GM19025 (cell line): ENCODE data around the gene EPS8L3.
A peak's percentile ranks its signal among the peaks of the same experiment; 100 is the strongest.
"Not testable (repeated sequence)": the region's sequence is repeated elsewhere in the genome, so short reads cannot be mapped to it uniquely, and the experiment has no call there.

Source experiments
- ATAC-seq: cut with Tn5 transposase; IDR thresholded peaks from one replicate; pipeline ENCODE4 v1.9.1; 2021; ENCODE audit warnings: mild to moderate bottlenecking, low read depth, moderate library complexity; ENCODE audit not compliant: unreplicated experiment

The EPS8L3 gene

GRCh38 chr1:109748311-109748710 lies 15.4 kb downstream of the EPS8L3 start:
- ATAC-seq: not testable (repeated sequence)

GRCh38 chr1:109740615-109741373 lies 22.9 kb downstream of the EPS8L3 start, which contains the start of gene GSTM3:
Gene GSTM3, minus strand, starts transcription at chr1:109741038. Its CDS starts 751 bp downstream, at chr1:109740287.
- peak; percentile 13 for ATAC-seq

- peak; percentile 98 for ATAC-seq
Measured at GRCh38 chr1:109739738-109740614, 23.7 kb downstream of the EPS8L3 start.

DNA sequence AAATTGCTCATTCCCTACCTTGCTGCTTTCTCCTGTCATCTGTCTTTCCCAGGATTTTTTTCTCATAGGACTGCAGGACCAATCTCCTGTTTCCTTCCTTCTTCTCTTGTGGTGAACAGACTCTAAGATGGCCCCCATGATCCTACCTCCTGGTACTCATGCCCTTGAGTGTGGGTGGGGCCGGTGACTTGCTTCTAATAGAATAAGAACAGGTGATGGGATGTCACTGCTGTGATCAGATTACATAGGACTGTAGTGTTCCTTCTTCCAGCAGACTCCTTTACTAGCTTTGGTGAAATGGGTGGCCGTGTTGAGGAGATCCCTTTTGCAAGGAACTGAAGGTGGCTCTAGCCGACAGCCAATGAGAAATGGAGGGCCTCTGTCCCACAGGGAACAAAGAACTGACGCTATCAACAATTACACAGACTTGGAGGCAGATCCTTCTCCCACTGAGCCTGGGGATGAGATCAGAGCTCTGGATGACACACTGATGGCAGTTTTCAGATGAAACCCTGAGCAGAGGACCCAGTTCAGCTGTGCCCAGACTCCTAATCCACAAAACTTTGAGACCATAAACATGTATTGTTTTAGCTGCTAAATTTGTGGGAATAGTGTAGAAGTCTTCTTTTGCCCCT lies 30.4 kb downstream of the EPS8L3 start:
- no peak for ATAC-seq

- no peak for ATAC-seq
Measured at GRCh38 chr1:109732390-109732881, 31.3 kb downstream of the EPS8L3 start.

DNA sequence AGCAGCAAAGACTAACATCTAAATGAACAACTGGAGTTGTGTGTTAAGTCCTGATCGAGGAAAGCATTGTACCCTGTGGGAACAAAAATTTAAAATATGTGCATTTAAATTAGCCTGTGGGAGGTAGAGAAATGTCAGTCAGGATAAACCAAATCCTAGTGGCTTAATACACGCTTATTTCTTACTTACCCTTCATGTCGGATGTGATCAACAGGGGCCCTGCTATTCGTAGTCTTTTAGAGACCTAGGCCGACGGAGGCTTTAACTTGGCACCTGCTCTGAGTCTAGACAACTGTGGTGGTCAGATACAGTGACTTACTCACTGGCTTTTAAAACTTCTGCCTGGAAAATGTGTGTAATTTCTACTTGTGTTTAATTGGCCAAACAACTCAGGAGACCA lies 33.1 kb downstream of the EPS8L3 start:
- ATAC-seq: no peak

GRCh38 chr1:109728870-109729269 lies 34.9 kb downstream of the EPS8L3 start:
- no peak for ATAC-seq

GRCh38 chr1:109726728-109727373 lies 36.9 kb downstream of the EPS8L3 start:
- no peak for ATAC-seq

GRCh38 chr1:109726007-109726406 lies 37.7 kb downstream of the EPS8L3 start:
- no peak for ATAC-seq

DNA sequence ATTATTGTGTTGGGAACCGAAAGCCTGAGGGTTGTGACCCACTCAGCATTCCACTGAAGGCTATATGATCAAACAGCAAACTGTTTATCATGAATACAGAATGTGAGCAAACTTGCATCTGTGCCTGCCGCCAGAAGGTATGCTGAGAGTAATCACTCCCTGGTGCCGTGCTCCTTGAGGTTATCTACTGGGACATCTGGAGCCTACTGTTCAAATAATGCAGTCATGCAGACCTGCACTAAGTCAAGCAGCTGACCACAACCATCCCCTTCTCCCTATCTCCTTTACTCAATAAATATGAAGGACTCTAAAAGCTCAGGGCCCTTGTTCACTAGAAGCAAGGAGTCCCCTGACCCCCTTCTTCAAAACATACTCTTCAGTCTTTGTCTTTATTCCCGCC lies 38.2 kb downstream of the EPS8L3 start:
- no peak for ATAC-seq

DNA sequence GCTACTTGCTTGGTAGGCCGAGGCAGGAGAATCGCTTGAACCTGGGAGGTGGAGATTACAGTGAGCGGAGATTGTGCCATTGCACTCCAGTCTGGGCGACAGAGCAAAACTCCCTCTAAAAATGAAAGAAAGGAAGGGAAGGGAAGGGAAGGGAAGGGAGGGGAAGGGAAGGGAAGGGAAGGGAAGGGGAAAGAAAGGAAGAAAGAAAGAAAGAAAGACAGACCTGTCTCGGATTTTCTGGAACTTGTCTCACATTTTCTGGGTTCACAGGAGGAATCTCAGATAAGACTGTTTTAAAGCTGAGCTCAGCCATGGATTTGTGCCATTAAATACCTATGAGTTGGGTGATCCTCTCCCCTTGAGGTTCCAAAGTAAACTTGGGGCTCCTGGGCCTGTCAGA lies 38.8 kb downstream of the EPS8L3 start:
- ATAC-seq: no peak

GRCh38 chr1:109722908-109723691 lies 40.6 kb downstream of the EPS8L3 start:
- ATAC-seq: no peak

GRCh38 chr1:109721971-109722370 lies 41.8 kb downstream of the EPS8L3 start:
- no peak for ATAC-seq

- ATAC-seq: no peak
Measured at GRCh38 chr1:109721042-109721441, 42.7 kb downstream of the EPS8L3 start.

DNA sequence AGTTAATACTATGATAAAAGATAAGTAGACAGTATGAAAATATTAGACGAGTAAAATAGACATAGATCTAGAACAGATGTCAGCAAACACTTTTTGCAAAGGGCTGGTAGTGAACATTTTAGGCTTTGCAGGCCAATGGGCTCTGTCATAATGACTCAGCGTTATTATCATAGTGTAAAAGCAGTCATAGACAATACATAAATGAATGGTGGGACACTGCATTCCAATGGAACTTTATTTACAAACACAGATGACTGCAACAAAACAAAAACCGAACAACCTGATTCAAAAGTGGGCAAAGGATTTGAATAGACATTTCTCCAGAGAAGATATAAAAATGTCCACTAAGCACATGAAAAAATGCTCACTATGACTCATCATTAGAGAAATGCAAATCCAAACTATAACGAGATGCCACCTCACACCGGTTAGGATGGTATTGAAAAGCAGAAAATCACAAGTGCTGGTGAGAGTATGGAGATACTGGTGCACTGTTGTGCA lies 44.3 kb downstream of the EPS8L3 start:
- ATAC-seq: no peak

GRCh38 chr1:109718495-109718894 lies 45.2 kb downstream of the EPS8L3 start:
- ATAC-seq: no peak

GRCh38 chr1:109717729-109718128 lies 46.0 kb downstream of the EPS8L3 start:
- no peak for ATAC-seq

- no peak for ATAC-seq
Measured at GRCh38 chr1:109716570-109717090, 47.1 kb downstream of the EPS8L3 start.

- no peak for ATAC-seq
Measured at GRCh38 chr1:109716121-109716520, 47.6 kb downstream of the EPS8L3 start.
